GM18873 (cell line): ENCODE measurements around the gene ACBD7.

Experiments
- ATAC-seq: cut with Tn5 transposase; IDR thresholded peaks from one replicate; pipeline ENCODE4 v1.9.1; 2021; ENCODE audit warnings: mild to moderate bottlenecking, moderate library complexity, moderate number of reproducible peaks; ENCODE audit not compliant: unreplicated experiment, low FRiP score

The ACBD7 gene

GRCh38 chr10:15092855-15093408, 4.4 kb upstream of the ACBD7 start:
- no peak for ATAC-seq

DNA sequence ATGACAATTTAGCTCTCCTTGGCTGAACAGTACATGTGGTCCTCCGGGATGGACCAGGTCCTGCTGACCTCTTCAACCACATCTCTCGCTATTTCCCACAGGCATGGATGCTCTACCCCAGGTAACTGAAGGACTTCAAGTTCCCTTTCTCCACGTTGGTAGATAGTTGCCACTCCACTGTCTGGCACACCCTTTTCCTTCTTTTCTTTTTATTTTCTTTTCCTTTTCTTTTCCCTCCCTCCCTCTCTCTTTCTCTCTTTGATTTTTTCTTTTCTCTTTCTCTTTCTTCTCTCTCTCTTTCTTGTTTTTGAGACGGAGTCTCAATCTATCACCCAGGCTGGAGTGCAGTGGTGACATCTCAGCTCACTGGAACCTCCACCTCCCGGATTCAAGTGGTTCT, 2.8 kb upstream of the ACBD7 start:
- ATAC-seq = no peak

DNA sequence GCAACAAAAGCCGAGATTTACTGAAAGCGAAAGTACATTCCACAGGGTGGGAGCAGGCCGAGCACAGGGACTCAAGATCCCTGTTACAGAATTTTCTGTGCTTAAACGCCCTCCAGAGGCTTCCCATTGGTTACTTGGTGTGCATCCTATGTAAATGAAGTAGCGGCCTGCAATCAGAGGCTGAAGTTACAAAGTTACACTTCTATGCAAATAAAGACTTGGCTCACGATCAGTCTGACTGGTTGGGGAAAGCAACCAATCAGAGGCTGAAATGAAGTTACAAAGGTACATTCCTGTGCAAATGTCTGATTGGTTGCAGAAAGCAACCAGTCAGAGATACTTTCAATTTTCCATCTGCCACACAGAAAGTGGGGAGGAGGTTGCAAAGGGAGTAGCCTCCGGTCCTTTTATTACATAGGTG, 4.1 kb downstream of the ACBD7 start:
- ATAC-seq = no peak

DNA sequence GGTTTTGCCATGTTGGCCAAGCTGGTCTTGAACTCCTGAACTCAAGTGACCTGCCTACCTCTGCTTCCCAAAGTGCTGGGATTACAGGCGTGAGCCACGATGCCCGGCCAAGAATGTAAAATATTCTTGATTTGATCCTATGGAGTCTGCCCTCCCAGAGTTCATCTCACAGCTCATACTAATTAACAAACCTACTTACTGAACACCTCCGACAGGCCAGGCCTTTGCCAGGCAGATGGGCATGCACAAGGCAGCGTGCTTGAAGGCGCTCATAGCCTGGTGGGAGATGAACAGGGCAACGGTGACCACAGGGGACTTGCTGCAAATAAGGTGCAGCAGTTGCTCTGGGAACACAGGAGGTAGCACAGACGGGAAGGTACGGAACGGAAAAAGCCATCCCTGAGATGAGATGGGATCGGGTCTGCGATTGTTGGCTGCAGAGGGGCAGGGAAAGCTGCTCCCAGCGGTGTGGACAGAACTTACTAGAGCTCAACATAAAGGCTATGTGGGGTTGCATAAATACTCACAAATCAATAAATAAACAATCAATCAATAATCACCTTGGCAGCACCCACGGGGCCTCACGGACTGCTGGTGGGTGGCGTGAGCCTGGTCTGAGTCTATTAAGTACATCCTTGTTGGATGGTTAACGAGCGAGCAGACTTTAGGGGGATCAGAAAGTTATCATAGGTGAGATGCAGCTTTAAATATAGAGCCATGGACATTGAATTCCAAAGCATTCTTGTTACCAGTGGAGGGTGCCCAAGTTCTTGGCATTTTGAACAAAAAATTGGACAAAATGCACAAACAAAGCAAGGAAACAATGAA, 4.7 kb downstream of the ACBD7 start:
- ATAC-seq = no peak

- no peak for ATAC-seq
Measured at GRCh38 chr10:15075421-15075820, 13.2 kb downstream of the ACBD7 start.

DNA sequence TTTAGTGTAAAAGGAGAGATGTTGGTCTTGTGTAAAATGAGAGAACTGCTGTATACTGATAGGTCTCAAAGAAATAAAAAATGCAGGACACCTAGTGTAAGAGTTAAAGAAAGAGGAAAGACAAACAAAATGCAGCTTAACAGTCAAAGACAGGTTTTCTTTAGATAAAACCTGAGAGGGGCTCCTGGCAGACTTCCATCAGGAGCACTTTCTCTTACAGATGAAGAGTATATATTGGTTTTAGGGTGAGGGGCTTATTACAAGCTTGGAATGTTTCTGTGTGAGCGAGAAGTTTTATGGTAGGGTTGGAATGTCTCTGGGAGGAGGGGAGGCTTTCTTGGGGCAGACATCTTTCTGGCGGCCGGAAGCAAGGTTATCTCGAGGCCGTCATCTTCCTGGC, 16.2 kb downstream of the ACBD7 start:
- ATAC-seq = no peak

DNA sequence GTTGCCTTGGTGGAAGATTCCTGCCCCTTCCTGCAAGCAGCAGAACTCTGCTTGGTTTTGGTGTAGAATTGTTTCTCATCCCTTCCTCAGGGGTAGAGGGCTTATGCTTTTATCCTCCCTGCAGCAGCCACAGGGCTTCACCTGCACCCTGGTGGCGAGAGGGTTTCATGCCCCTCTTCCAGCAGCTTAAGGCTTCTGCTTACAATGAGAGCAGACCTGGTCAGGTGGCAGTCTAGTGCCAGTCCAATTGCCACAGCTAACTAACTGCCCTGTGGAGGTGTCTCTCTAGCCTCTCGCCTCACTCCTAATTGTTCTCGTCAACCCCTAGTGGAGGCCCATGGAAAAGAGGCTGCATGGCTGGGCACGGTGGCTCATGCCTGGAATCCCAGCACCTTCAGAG, 19.3 kb downstream of the ACBD7 start:
- ATAC-seq = no peak

DNA sequence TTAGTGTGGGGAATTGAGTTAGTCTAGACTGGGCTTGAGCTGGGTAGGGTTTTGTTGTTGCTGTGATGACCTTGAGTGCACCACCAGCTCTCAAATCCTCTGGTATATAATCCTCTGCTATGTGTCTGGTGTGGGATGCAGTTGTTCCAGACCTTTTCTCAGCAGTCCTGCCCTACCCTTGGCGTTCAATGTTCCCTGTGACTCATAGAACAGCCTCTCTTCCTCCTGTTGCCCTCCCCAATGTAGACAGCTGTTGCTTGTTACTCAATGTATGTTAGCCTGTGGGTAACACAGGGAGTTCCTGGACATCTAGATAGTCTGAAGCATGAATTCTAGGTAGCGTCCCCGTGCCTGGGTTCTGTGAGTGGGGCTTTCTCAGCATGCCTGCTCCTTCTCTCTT, 19.8 kb downstream of the ACBD7 start:
- no peak for ATAC-seq

DNA sequence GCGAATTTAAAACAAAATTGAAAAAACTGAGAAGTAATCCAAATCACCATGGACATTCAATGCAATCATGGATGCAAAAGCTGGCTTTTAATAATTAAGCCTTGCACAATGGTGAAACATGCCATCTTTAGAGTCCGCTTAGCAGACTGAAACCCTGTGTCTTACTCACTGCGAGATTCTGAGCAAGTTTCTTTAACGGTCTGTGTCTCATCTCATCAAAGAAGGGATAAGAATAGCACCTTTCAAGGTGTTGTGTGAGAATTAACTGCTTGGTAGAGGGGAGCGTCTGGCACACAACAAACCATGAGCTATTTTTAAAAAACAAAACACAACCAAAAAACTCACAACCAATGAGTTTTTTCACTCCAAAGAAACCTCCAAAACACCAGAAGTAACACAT, 21.4 kb downstream of the ACBD7 start:
- no peak for ATAC-seq

DNA sequence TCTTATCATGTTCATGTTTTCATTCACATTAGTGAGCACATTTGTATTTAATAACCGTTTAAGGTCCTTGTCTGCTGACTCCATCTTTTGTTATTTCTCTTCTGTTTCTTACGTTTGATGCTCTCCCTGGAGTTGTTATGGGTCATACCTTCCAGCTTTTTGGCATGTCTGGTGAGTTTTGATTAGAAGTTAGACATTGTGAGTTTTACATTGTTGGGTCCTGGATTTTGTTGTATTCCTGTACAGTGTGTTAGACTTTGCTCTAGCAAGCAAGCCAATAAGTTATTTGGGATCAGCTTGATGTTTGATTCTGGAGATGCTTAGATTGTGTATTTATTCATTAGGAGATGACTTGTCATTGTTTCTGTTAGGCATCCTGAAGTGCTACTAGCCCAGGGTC, 27.9 kb downstream of the ACBD7 start:
- no peak for ATAC-seq

- no peak for ATAC-seq
Measured at GRCh38 chr10:15059914-15060313, 28.7 kb downstream of the ACBD7 start.

GRCh38 chr10:15058689-15059088, 29.9 kb downstream of the ACBD7 start:
- no peak for ATAC-seq

DNA sequence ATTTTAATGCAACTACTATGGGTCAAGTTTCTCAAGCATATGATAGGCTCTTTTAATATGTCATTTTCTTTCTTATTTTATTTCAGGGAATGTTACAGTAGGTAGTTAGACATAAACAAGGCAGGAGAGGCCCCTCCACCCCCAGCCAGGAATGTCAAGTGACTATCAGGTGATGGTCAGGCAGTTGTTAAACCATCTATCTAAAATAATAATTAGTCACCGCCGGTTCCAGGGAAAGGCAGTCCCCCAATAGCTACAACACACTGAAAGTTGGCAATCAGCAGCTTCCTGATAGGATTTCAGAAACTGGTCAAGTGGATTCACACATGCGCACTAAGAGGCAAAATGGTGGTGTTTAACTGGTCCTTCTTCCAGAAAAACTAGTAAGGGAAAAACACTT, 35.5 kb downstream of the ACBD7 start:
- no peak for ATAC-seq

DNA sequence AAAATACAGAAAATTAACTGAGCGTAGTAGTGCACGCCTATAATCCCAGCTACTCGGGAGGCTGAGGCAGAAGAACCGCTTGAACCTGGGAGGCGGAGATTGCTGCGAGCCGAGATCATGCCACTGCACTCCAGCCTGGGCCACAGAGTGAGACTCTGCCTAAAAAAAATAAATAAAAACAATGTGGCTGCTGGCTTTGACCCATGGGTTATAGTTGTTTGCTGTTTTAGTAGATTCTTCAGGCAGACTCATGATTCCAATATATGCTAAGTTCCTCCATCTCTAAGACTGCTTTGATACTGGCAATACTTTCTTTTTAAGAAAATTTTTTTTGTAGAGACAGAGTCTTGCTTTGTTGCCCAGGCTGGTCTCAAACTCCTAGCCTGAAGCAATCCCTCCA, 36.5 kb downstream of the ACBD7 start:
- ATAC-seq = no peak

DNA sequence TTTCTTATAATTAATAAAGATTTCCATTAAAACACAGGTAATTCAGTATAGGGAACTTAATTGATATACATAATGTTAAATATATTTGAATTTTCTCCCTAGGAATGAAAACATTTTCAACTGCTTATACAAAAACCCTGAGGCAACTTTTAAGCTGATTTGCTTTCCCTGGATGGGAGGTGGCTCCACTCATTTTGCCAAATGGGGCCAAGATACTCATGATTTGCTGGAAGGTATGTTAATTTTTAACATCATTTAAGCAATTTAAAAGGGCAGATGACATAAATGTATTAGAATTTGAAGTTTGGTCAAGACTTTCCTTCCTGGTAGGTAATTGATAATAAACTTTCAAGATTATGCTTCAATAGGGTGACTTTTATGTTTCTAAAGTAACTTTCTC, 39.0 kb downstream of the ACBD7 start:
- no peak for ATAC-seq

DNA sequence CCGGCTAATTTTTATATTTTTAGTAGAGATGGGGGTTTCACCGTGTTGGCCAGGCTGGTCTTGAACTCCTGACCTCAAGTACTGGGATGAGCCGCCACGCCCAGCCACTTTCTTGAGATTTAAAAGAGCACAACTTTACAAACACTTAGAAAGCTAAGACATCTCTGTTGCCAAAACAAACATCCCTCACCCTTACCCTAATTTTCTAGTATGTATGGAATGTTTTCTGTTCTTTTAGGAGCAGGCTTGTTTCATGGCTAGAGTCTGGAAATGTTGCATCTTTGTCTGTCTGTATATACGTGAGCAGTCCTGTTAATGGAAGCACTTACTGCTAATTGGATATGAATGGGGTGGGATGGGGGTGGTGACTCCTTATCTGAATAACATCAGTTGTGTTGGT, 42.0 kb downstream of the ACBD7 start:
- no peak for ATAC-seq

- no peak for ATAC-seq
Measured at GRCh38 chr10:15045380-15045779, 43.2 kb downstream of the ACBD7 start.

DNA sequence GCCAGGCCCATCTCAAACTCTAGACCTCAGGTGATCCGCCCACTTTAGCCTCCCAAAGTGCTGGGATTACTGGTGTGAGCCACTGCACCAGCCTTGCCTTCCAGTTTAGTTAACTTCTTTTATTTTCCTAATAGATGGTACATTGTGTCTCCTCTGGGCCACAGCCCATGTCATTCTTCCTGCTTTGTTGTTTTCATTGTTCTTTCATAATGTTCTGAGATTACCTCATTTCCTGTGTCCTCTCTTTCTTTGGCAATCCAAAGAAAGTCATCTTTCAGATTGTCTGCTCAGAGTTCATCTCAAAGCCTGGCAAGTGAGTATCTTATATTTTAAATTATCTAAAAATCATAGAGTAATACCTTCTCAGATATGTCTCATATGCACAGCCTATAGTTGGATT, 44.9 kb downstream of the ACBD7 start, which contains the start of gene OLAH:
TSS of gene OLAH (plus strand) at position 270 of the 400 bp plus-strand sequence. CDS start 3,346 bp downstream, outside the sequence.
- ATAC-seq = no peak

- ATAC-seq = no peak
Measured at GRCh38 chr10:15038416-15038815, 50.2 kb downstream of the ACBD7 start.

GRCh38 chr10:15037691-15038090, 50.9 kb downstream of the ACBD7 start:
- no peak for ATAC-seq

DNA sequence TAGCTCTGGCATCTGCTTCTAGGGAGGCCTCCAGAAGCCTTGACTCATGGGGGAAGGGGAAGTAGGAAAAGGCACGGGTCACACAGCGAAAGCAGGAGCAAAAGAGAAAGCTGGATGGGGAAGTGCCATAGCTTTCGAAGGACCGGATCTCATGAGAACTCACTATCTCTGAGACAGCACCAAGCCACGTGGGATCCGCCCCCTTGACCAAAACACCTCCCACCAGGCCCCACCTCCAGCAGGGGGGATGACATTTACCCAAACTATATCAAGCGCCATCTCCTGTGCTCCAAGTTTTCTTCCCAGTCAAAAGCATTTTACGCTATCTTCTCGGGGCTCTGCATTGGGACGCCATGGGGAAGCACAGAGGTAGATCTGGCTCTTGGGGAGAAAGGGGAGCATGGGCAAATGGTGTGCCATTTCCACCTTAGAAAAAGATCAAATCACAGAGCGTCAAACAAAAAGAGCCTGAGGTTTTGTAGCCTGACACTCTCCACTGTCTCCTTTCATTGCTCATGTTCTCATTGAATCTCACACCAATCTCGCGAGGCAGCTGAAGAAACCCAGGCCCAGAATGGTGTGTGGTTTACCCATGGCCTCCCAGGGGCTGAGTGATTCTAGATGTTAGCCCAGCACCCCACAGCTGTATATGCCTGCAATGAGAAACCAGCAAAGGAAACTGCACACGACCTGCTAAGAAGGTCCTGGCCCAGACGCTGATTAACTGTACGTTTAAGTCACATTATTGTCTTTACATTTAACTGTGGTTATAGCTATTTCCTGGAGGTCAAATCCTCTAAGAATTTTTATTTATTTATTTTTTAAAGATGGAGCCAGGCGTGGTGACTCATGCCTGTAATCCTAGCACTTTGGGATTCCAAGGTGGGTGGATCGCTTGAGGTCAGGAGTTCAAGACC, 52.9 kb downstream of the ACBD7 start:
- ATAC-seq = no peak
